GM06990 (cell line): Measurements from ENCODE around the gene CPED1.

Source experiments
- DNase-seq: peaks from one replicate; pipeline ENCODE4 v3.0.0-alpha.2; 2011; ENCODE audit not compliant: insufficient read length; ENCODE audit errors: extremely low read depth
- H3K27me3 ChIP-seq: replicated peaks from 2 replicates; pipeline ENCODE4 v1.6.0; 2011; ENCODE audit warnings: low read length; ENCODE audit not compliant: control insufficient read depth, insufficient read depth
- H3K36me3 ChIP-seq: 2 replicates; pipeline ENCODE4 v1.5.1; 2011; ENCODE audit warnings: low read length; ENCODE audit not compliant: control insufficient read depth, insufficient read depth
- H3K4me3 ChIP-seq: replicated peaks from 2 replicates; pipeline ENCODE4 v1.5.1; 2011; ENCODE audit warnings: low read depth, mild to moderate bottlenecking, control low read depth, low read length
- TF ChIP-seq, protein P1 (sequence below): IDR thresholded peaks from 2 replicates; pipeline ENCODE4 v1.5.1; 2011; ENCODE audit warnings: low read length, control low read depth, mild to moderate bottlenecking, inconsistent platforms; ENCODE audit not compliant: insufficient read depth, poor library complexity, severe bottlenecking

CPED1 gene

GRCh38 chr7:121082400-121083101 is 94.0 kb downstream of the CPED1 start:
- no peak for DNase-seq
- no peaks in the 10 kb centered on the region for H3K36me3 ChIP-seq
- no peak overlapping the region for H3K4me3 ChIP-seq
- TF ChIP-seq, protein P1, sequence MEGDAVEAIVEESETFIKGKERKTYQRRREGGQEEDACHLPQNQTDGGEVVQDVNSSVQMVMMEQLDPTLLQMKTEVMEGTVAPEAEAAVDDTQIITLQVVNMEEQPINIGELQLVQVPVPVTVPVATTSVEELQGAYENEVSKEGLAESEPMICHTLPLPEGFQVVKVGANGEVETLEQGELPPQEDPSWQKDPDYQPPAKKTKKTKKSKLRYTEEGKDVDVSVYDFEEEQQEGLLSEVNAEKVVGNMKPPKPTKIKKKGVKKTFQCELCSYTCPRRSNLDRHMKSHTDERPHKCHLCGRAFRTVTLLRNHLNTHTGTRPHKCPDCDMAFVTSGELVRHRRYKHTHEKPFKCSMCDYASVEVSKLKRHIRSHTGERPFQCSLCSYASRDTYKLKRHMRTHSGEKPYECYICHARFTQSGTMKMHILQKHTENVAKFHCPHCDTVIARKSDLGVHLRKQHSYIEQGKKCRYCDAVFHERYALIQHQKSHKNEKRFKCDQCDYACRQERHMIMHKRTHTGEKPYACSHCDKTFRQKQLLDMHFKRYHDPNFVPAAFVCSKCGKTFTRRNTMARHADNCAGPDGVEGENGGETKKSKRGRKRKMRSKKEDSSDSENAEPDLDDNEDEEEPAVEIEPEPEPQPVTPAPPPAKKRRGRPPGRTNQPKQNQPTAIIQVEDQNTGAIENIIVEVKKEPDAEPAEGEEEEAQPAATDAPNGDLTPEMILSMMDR: no peak
- no peaks in the 10 kb centered on the region; the same call in 1 of the 2 replicates for H3K27me3 ChIP-seq

- H3K36me3 ChIP-seq: no peaks in the 10 kb centered on the region
- TF ChIP-seq, protein P1: no peak
- no peak for DNase-seq
- no peak overlapping the region for H3K4me3 ChIP-seq
- H3K27me3 ChIP-seq: no peaks in the 10 kb centered on the region; the same call in 1 of the 2 replicates
Measured at GRCh38 chr7:121083138-121083789, 94.8 kb downstream of the CPED1 start.

DNA sequence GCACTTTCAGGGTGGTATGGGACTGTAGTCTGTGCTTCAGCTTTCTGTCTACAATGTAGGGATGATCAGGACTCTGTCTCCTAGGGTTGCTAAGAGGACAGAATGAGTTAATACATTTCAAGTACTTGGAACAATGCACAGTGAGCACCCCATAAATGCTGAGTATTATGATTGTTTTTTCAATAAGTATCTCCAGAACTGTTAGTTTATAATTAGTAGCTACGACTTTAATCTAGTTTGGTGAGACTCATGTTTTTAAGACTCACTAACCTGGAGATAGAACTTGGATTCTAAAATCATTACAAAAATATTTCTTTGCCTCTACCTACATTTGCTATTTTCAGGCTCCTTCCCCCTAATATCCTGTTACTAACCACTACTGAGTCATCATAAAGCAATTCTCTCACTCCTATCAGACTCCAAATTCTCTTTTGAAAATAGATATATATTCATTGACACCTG is 95.3 kb downstream of the CPED1 start:
- TF ChIP-seq, protein P1: no peak
- Histone ChIP-seq H3K36me3 (no peaks in the 10 kb centered on the region), H3K4me3 (no peak overlapping the region), H3K27me3 (no peaks in the 10 kb centered on the region; the same call in 1 of the 2 replicates)
- no peak for DNase-seq

DNA sequence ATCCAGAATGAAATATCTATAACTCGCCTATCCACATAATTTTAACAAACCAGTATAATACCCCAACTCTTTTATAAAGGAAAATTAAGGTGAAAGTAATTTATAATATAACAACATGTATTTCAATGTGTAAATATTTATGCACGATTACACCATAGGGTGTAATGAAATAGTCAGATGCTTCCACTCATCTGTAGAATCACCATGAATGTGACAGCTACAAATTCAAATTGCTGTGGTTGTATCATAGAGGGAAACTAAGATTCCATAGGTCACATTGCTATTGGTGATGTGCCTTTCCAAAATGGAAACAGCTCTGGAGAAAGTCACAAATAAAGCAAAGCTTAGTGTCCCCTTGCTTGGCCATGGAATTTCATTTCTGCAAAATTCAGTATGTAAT is 95.7 kb downstream of the CPED1 start:
- TF ChIP-seq, protein P1: no peak

GRCh38 chr7:121084748-121085336 is 96.3 kb downstream of the CPED1 start:
- TF ChIP-seq, protein P1: no peak
- H3K4me3 ChIP-seq: no peak overlapping the region
- DNase-seq: no peak
- no peaks in the 10 kb centered on the region; the same call in 1 of the 2 replicates for H3K27me3 ChIP-seq
- H3K36me3 ChIP-seq: no peaks in the 10 kb centered on the region

More for the DNA sequence above, 95.7 kb downstream of the CPED1 start:
- Histone ChIP-seq H3K27me3 (no peaks in the 10 kb centered on the region; the same call in 1 of the 2 replicates), H3K4me3 (no peak overlapping the region), H3K36me3 (no peaks in the 10 kb centered on the region)
- DNase-seq: no peak
